ENCODE data around the gene UBE2N.

The UBE2N gene

GRCh38 chr12:93466625-93467350, 25.0 kb upstream of the UBE2N start:
- peaks cover 0 to 3% of the 10 kb centered on the region in 2 donors for H3K9me3 ChIP-seq (replicated peaks in 1 of 2; ENCODE audit: control insufficient read depth in 2 of 2, insufficient read depth in 1 of 2, low read depth in 1 of 2, low read length in 2 of 2)
- no peak overlapping the region for H4K8ac ChIP-seq (ENCODE audit: low read depth, low read length)
- no peak overlapping the region for H3K23ac ChIP-seq (ENCODE audit: low read depth, low read length, poor library complexity)
- H3K4ac ChIP-seq (ENCODE audit: low read length): no peak overlapping the region
- no peak overlapping the region for H3K27ac ChIP-seq (replicated peaks; ENCODE audit: low read length)
- no peak overlapping the region for H2BK12ac ChIP-seq (ENCODE audit: low read length)
- no peak overlapping the region for H2BK120ac ChIP-seq (ENCODE audit: low read depth, low read length)
- peak overlapping the region; percentile 88 for H2AFZ ChIP-seq (ENCODE audit: low read length)
- no peak overlapping the region for H3K9ac ChIP-seq (ENCODE audit: low read depth, low read length, poor library complexity)
- H2BK5ac ChIP-seq (ENCODE audit: low read length): no peak overlapping the region
- peaks cover 0 to 5% of the 10 kb centered on the region in 2 donors for H3K4me1 ChIP-seq (ENCODE audit: control insufficient read depth in 2 of 2, insufficient read depth in 1 of 2, low read depth in 1 of 2, low read length in 2 of 2)
- H2AK5ac ChIP-seq (ENCODE audit: low read depth, low read length): no peak overlapping the region
- no peaks in the 10 kb centered on the region for H3K79me1 ChIP-seq (ENCODE audit: low read depth, low read length)
- DNase-seq (ENCODE audit: low spot score): no peak
- WGBS, 2 donors (ENCODE audit: extremely low coverage in 2 of 2, insufficient read length in 2 of 2, insufficient replicate concordance in 1 of 2): no CpG with 5 or more reads among the region's 9 CpGs
- H3K18ac ChIP-seq (ENCODE audit: low read length): no peak overlapping the region
- no peak overlapping the region for H3K14ac ChIP-seq (ENCODE audit: low read length)
- no peak overlapping the region for H2BK15ac ChIP-seq (ENCODE audit: low read length)
- H3K4me2 ChIP-seq (ENCODE audit: insufficient read depth, low read length, poor library complexity, severe bottlenecking): no peak overlapping the region
- no peaks in the 10 kb centered on the region for H3K27me3 ChIP-seq (ENCODE audit: control insufficient read depth in 3 of 3, insufficient read depth in 3 of 3, low read depth in 1 of 3, low read length in 3 of 3)
- peaks cover 1 to 33% of the 10 kb centered on the region in 2 donors for H3K36me3 ChIP-seq (replicated peaks in 1 of 2; ENCODE audit: control insufficient read depth in 2 of 2, insufficient read depth in 2 of 2, low read length in 2 of 2)
- no peak overlapping the region for H4K91ac ChIP-seq (ENCODE audit: low read depth, low read length, poor library complexity)
- H3K4me3 ChIP-seq (ENCODE audit: low read length in 2 of 2): peak overlapping the region in 1 of 2 donors; percentile 76

DNA sequence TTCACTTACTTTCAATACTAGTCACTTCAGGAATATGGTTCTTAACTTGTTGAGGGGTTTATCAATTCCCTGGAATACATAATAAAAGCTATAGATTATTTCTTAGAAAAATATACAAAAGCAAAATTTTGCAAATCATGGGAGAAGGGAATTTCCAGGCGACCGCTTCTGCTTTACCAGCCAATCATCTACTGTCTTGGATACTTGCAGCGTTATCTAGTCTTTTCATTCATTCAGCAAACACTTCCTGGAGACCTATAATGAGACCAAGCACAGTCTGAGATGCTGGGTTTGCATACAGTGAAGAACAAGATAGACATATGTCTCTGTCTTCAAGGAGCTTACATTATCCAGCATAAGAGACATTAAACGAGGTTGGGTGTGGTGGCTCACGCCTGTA, 24.1 kb upstream of the UBE2N start:
- Histone ChIP-seq H4K91ac (ENCODE audit: low read depth, low read length, poor library complexity) (no peak overlapping the region), H3K4ac (ENCODE audit: low read length) (no peak overlapping the region), H3K27me3 (ENCODE audit: control insufficient read depth in 3 of 3, insufficient read depth in 3 of 3, low read depth in 1 of 3, low read length in 3 of 3) (no peaks in the 10 kb centered on the region), H3K23ac (ENCODE audit: low read depth, low read length, poor library complexity) (no peak overlapping the region), H2BK15ac (ENCODE audit: low read length) (no peak overlapping the region), H3K4me2 (ENCODE audit: insufficient read depth, low read length, poor library complexity, severe bottlenecking) (no peak overlapping the region), H3K36me3 (replicated peaks in 1 of 2; ENCODE audit: control insufficient read depth in 2 of 2, insufficient read depth in 2 of 2, low read length in 2 of 2) (peaks cover 1 to 24% of the 10 kb centered on the region in 2 donors), H2AK5ac (ENCODE audit: low read depth, low read length) (no peak overlapping the region), H3K14ac (ENCODE audit: low read length) (no peak overlapping the region), H4K8ac (ENCODE audit: low read depth, low read length) (no peak overlapping the region), H2BK5ac (ENCODE audit: low read length) (no peak overlapping the region), H3K18ac (ENCODE audit: low read length) (no peak overlapping the region), H3K4me1 (ENCODE audit: control insufficient read depth in 2 of 2, insufficient read depth in 1 of 2, low read depth in 1 of 2, low read length in 2 of 2) (peaks cover 0 to 5% of the 10 kb centered on the region in 2 donors), H3K9ac (ENCODE audit: low read depth, low read length, poor library complexity) (no peak overlapping the region), H2AFZ (ENCODE audit: low read length) (no peak overlapping the region), H3K79me1 (ENCODE audit: low read depth, low read length) (no peaks in the 10 kb centered on the region), H3K27ac (replicated peaks; ENCODE audit: low read length) (no peak overlapping the region), H2BK12ac (ENCODE audit: low read length) (no peak overlapping the region), H3K9me3 (replicated peaks in 1 of 2; ENCODE audit: control insufficient read depth in 2 of 2, insufficient read depth in 1 of 2, low read depth in 1 of 2, low read length in 2 of 2) (peaks cover 0 to 3% of the 10 kb centered on the region in 2 donors), H2BK120ac (ENCODE audit: low read depth, low read length) (no peak overlapping the region), H3K4me3 (ENCODE audit: low read length in 2 of 2) (no peak overlapping the region)
- WGBS, 2 donors (ENCODE audit: extremely low coverage in 2 of 2, insufficient read length in 2 of 2, insufficient replicate concordance in 1 of 2): no CpG with 5 or more reads among the region's 5 CpGs
- DNase-seq (ENCODE audit: low spot score): no peak

DNA sequence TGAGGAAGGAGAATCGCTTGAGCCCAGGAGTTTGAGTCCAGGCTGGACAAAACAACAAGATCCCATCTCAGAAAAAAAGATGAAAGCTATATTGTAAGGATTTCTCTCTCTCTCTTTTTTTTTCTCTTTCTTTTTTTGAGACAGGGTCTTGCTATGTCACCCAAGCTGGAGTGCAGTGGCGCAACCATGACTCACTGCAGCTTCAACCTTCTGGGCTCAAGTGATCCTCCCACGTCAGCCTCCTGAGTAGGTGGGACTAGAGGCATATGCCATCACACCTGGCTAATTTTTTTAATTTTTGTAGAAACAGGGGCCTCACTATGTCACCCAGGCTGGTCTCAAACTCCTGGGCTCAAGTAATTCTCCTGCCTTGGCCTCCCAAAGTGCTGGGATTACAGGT, 19.8 kb upstream of the UBE2N start:
- DNase-seq (ENCODE audit: low spot score): no peak
- Histone ChIP-seq H4K91ac (ENCODE audit: low read depth, low read length, poor library complexity) (no peak overlapping the region), H2BK120ac (ENCODE audit: low read depth, low read length) (no peak overlapping the region), H3K18ac (ENCODE audit: low read length) (no peak overlapping the region), H3K4me1 (ENCODE audit: control insufficient read depth in 2 of 2, insufficient read depth in 1 of 2, low read depth in 1 of 2, low read length in 2 of 2) (peaks cover 0 to 2% of the 10 kb centered on the region in 2 donors), H2BK15ac (ENCODE audit: low read length) (no peak overlapping the region), H2BK12ac (ENCODE audit: low read length) (no peak overlapping the region), H2BK5ac (ENCODE audit: low read length) (no peak overlapping the region), H3K9me3 (replicated peaks in 1 of 2; ENCODE audit: control insufficient read depth in 2 of 2, insufficient read depth in 1 of 2, low read depth in 1 of 2, low read length in 2 of 2) (no peaks in the 10 kb centered on the region), H3K9ac (ENCODE audit: low read depth, low read length, poor library complexity) (no peak overlapping the region), H3K14ac (ENCODE audit: low read length) (no peak overlapping the region), H3K4me3 (ENCODE audit: low read length in 2 of 2) (no peak overlapping the region), H3K4ac (ENCODE audit: low read length) (no peak overlapping the region), H4K8ac (ENCODE audit: low read depth, low read length) (no peak overlapping the region), H3K79me1 (ENCODE audit: low read depth, low read length) (no peaks in the 10 kb centered on the region), H3K4me2 (ENCODE audit: insufficient read depth, low read length, poor library complexity, severe bottlenecking) (no peak overlapping the region), H3K23ac (ENCODE audit: low read depth, low read length, poor library complexity) (no peak overlapping the region), H2AFZ (ENCODE audit: low read length) (no peak overlapping the region), H3K27me3 (ENCODE audit: control insufficient read depth in 3 of 3, insufficient read depth in 3 of 3, low read depth in 1 of 3, low read length in 3 of 3) (no peaks in the 10 kb centered on the region), H3K27ac (replicated peaks; ENCODE audit: low read length) (no peak overlapping the region), H2AK5ac (ENCODE audit: low read depth, low read length) (no peak overlapping the region), H3K36me3 (replicated peaks in 1 of 2; ENCODE audit: control insufficient read depth in 2 of 2, insufficient read depth in 2 of 2, low read length in 2 of 2) (no peaks in the 10 kb centered on the region)
- no CpG with 5 or more reads among the region's 3 CpGs for WGBS, 2 donors (ENCODE audit: extremely low coverage in 2 of 2, insufficient read length in 2 of 2, insufficient replicate concordance in 1 of 2)

DNA sequence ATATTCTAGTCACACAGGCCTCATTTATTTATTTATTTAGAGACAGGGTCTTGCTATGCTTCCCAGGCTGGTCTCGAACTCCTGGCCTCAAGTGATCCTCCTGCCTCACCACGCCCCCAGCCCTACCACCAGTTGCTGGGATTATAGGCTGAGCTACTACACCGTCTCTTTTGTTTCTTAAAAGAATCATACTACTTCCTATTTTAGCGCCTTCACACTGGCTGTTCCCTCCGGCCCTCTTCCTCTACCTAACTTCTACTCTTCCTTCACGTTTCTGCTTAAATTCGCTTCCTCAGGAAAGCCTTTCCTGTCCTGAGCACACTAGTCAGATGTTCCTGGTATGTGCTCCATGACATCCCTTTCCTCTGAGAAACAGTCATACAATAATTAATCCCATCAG, 19.2 kb upstream of the UBE2N start:
- Histone ChIP-seq H2BK120ac (ENCODE audit: low read depth, low read length) (no peak overlapping the region), H3K79me1 (ENCODE audit: low read depth, low read length) (no peaks in the 10 kb centered on the region), H3K36me3 (replicated peaks in 1 of 2; ENCODE audit: control insufficient read depth in 2 of 2, insufficient read depth in 2 of 2, low read length in 2 of 2) (no peaks in the 10 kb centered on the region), H3K27ac (replicated peaks; ENCODE audit: low read length) (no peak overlapping the region), H2BK5ac (ENCODE audit: low read length) (no peak overlapping the region), H3K23ac (ENCODE audit: low read depth, low read length, poor library complexity) (no peak overlapping the region), H2BK12ac (ENCODE audit: low read length) (no peak overlapping the region), H2AFZ (ENCODE audit: low read length) (no peak overlapping the region), H3K14ac (ENCODE audit: low read length) (no peak overlapping the region), H4K8ac (ENCODE audit: low read depth, low read length) (no peak overlapping the region), H3K4me2 (ENCODE audit: insufficient read depth, low read length, poor library complexity, severe bottlenecking) (no peak overlapping the region), H3K9me3 (replicated peaks in 1 of 2; ENCODE audit: control insufficient read depth in 2 of 2, insufficient read depth in 1 of 2, low read depth in 1 of 2, low read length in 2 of 2) (no peaks in the 10 kb centered on the region), H2AK5ac (ENCODE audit: low read depth, low read length) (no peak overlapping the region), H4K91ac (ENCODE audit: low read depth, low read length, poor library complexity) (no peak overlapping the region), H2BK15ac (ENCODE audit: low read length) (peak overlapping the region; percentile 49), H3K9ac (ENCODE audit: low read depth, low read length, poor library complexity) (no peak overlapping the region), H3K4ac (ENCODE audit: low read length) (no peak overlapping the region), H3K4me3 (ENCODE audit: low read length in 2 of 2) (no peak overlapping the region), H3K18ac (ENCODE audit: low read length) (no peak overlapping the region), H3K27me3 (ENCODE audit: control insufficient read depth in 3 of 3, insufficient read depth in 3 of 3, low read depth in 1 of 3, low read length in 3 of 3) (no peaks in the 10 kb centered on the region), H3K4me1 (ENCODE audit: control insufficient read depth in 2 of 2, insufficient read depth in 1 of 2, low read depth in 1 of 2, low read length in 2 of 2) (peaks cover 0 to 2% of the 10 kb centered on the region in 2 donors)
- DNase-seq (ENCODE audit: low spot score): no peak
- WGBS, 2 donors (ENCODE audit: extremely low coverage in 2 of 2, insufficient read length in 2 of 2, insufficient replicate concordance in 1 of 2): no CpG with 5 or more reads among the region's 7 CpGs

All from neuronal stem cell (in vitro differentiated cells).